ENCODE data around the gene CD164L2. TPM values are rescaled to one million over a fixed set of nuclear protein-coding genes. Genes with fewer than 3 reads are reported as not detected.
A peak's percentile ranks its signal among the peaks of the same experiment; 100 is the strongest.

Gene CD164L2
- total and polyA plus RNA-seq, 2 experiments from 2014 or later = 2.0 to 2.8 TPM

DNA sequence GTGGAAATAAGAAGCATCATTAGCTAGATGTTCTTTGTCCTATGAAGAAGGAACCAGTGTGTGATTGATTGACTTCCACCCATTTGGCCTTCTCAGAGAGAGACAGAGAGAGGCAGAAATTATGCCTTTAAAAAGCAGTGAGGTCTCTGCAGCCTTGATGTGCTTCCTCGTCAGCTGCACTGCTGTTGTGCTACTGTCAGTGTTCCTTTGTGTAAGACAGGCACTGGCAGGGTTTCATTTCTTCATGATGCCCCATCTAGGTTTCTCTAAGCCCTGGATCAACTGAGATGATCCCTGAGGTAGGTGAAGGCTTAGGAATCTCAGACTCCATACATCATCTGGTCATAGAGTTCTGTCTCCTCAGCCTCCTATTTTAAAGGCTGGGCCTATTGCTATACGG is 44.2 kb upstream of the CD164L2 start:
- Mint-ChIP-seq H3K27me3 (ENCODE audit: insufficient read depth, low read depth, poor library complexity) (peaks cover 9% of the 10 kb centered on the region), H3K4me1 (peaks cover 62% of the 10 kb centered on the region), H3K36me3 (ENCODE audit: low read depth) (peaks cover 28% of the 10 kb centered on the region), H3K27ac (peak overlapping the region; percentile 98; the same call in 1 of the 2 replicates), H3K4me3 (no peak overlapping the region; the same call in 2 of the 3 replicates), H3K9me3 (no peaks in the 10 kb centered on the region)
- Histone ChIP-seq H3K4me1 (ENCODE audit: insufficient read depth) (peaks cover 46% of the 10 kb centered on the region), H3K27ac (ENCODE audit: low read depth) (0 out of 2 replicates have a peak overlapping the region, but pooled peaks have one; percentile 26), H3K36me3 (ENCODE audit: insufficient read depth) (0 out of 2 replicates have a peak, but pooled peaks cover 3% of the 10 kb centered on the region), H4K20me1 (replicated peaks; ENCODE audit: insufficient read depth) (no peaks in the 10 kb centered on the region; the same call in 1 of the 2 replicates), H3K27me3 (ENCODE audit: insufficient read depth) (no peaks in the 10 kb centered on the region), H3K79me2 (replicated peaks; ENCODE audit: insufficient read depth) (peaks cover 21% of the 10 kb centered on the region), H3K4me2 (no peak overlapping the region), H3K9me2 (ENCODE audit: insufficient read depth) (no peaks in the 10 kb centered on the region), H2AFZ (no peak overlapping the region), H3F3A (replicated peaks; ENCODE audit: low read depth) (no peaks in the 10 kb centered on the region; the same call in 1 of the 2 replicates), H3K4me3 (no peak overlapping the region)
- no peak for ATAC-seq
- no peak for DNase-seq (ENCODE audit: low spot score)
- TF ChIP-seq POLR2AphosphoS5 (IDR thresholded peaks at IDR 0.05; ENCODE audit: low read depth) (no peak), CTCF (conservative IDR thresholded peaks at IDR 0.05; ENCODE audit: low read depth in 2 of 2) (no peak), ZNF331 (CRISPR knock-in tag; IDR thresholded peaks at IDR 0.05; ENCODE audit: low read depth) (no peak), ZNF114 (CRISPR knock-in tag; IDR thresholded peaks at IDR 0.05) (no peak), JUNB (IDR thresholded peaks at IDR 0.05; ENCODE audit: unreplicated experiment) (no peak), CREB1 (CRISPR knock-in tag; IDR thresholded peaks at IDR 0.05; ENCODE audit: low read depth) (no peak), EZH2phosphoT487 (IDR thresholded peaks at IDR 0.05; ENCODE audit: unreplicated experiment) (no peak), NANOG (IDR thresholded peaks at IDR 0.05; ENCODE audit: borderline replicate concordance) (no peak), STAT1 (IDR thresholded peaks at IDR 0.05; ENCODE audit: unreplicated experiment) (no peak), EZH2 (IDR thresholded peaks at IDR 0.05; ENCODE audit: low read depth, unreplicated experiment) (no peak), ZNF462 (CRISPR knock-in tag; IDR thresholded peaks at IDR 0.05) (no peak)
- TF ChIP-seq, protein P1, sequence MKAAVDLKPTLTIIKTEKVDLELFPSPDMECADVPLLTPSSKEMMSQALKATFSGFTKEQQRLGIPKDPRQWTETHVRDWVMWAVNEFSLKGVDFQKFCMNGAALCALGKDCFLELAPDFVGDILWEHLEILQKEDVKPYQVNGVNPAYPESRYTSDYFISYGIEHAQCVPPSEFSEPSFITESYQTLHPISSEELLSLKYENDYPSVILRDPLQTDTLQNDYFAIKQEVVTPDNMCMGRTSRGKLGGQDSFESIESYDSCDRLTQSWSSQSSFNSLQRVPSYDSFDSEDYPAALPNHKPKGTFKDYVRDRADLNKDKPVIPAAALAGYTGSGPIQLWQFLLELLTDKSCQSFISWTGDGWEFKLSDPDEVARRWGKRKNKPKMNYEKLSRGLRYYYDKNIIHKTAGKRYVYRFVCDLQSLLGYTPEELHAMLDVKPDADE (IDR thresholded peaks at IDR 0.05) = no peak

All from GM23338 (cell line).